H9 (cell line): Measurements from ENCODE around the gene RALGAPB. TPM values are rescaled to one million over a fixed set of nuclear protein-coding genes. Genes with fewer than 3 reads are reported as not detected.

Experiments
- DNase-seq: peaks from one replicate; pipeline ENCODE4 v3.0.0-alpha.2; 2017
- H2AFZ ChIP-seq: one replicate; pipeline ENCODE4 v1.6.1; 2013; ENCODE audit warnings: mild to moderate bottlenecking, low read length, control low read depth, moderate library complexity
- H2AK5ac ChIP-seq: 2 replicates; pipeline ENCODE4 v1.6.1; 2013; ENCODE audit warnings: low read length, control low read depth, mixed read lengths; ENCODE audit not compliant: insufficient read length
- H2BK120ac ChIP-seq: one replicate; pipeline ENCODE4 v1.6.1; 2013; ENCODE audit warnings: low read depth, mild to moderate bottlenecking, low read length, control low read depth, inconsistent platforms; ENCODE audit not compliant: poor library complexity, severe bottlenecking
- H2BK12ac ChIP-seq: 2 replicates; pipeline ENCODE4 v1.6.1; 2013; ENCODE audit warnings: low read length, control low read depth, mixed read lengths, low read depth; ENCODE audit not compliant: insufficient read length
- H2BK15ac ChIP-seq: 2 replicates; pipeline ENCODE4 v1.6.1; 2013; ENCODE audit warnings: low read depth, low read length, control low read depth
- H2BK20ac ChIP-seq: one replicate; pipeline ENCODE4 v1.6.1; 2013; ENCODE audit warnings: low read depth, mild to moderate bottlenecking, low read length, control low read depth, inconsistent platforms; ENCODE audit not compliant: poor library complexity, severe bottlenecking
- H2BK5ac ChIP-seq: 2 replicates; pipeline ENCODE4 v1.6.1; 2013; ENCODE audit warnings: low read length, control low read depth, mixed read lengths; ENCODE audit not compliant: insufficient read length
- H3K14ac ChIP-seq: 2 replicates; pipeline ENCODE4 v1.6.1; 2013; ENCODE audit warnings: low read length, control low read depth; ENCODE audit not compliant: insufficient read depth
- H3K18ac ChIP-seq: 2 replicates; pipeline ENCODE4 v1.6.1; 2013; ENCODE audit warnings: low read depth, mild to moderate bottlenecking, mixed read lengths, low read length, control low read depth; ENCODE audit not compliant: insufficient read length
- H3K23ac ChIP-seq: 2 replicates; pipeline ENCODE4 v1.6.1; 2013; ENCODE audit warnings: low read length, control low read depth, mixed read lengths, low read depth; ENCODE audit not compliant: insufficient read length
- H3K23me2 ChIP-seq: 2 replicates; pipeline ENCODE4 v1.6.1; 2013; ENCODE audit warnings: low read depth, mild to moderate bottlenecking, mixed read lengths, low read length, control low read depth; ENCODE audit not compliant: insufficient read length, poor library complexity, severe bottlenecking
- H3K27ac ChIP-seq: 2 replicates; pipeline ENCODE4 v1.5.1; 2013; ENCODE audit warnings: low read length, control low read depth, mixed read lengths, low read depth; ENCODE audit not compliant: insufficient read length
- H3K27me3 ChIP-seq: 2 replicates; pipeline ENCODE4 v1.6.1; 2013; ENCODE audit warnings: low read length, control low read depth, inconsistent platforms; ENCODE audit not compliant: insufficient read depth
- H3K4ac ChIP-seq: 2 replicates; pipeline ENCODE4 v1.6.1; 2013; ENCODE audit warnings: low read depth, mild to moderate bottlenecking, control low read depth, inconsistent platforms, low read length, moderate library complexity
- H3K4me1 ChIP-seq: 2 replicates; pipeline ENCODE4 v1.6.1; 2013; ENCODE audit warnings: low read length, control low read depth, inconsistent platforms; ENCODE audit not compliant: insufficient read depth
- H3K4me2 ChIP-seq: 2 replicates; pipeline ENCODE4 v1.6.1; 2013; ENCODE audit warnings: low read length, control low read depth, mixed read lengths; ENCODE audit not compliant: insufficient read length, insufficient read depth
- H3K56ac ChIP-seq: 2 replicates; pipeline ENCODE4 v1.6.1; 2013; ENCODE audit warnings: low read depth, mild to moderate bottlenecking, mixed read lengths, low read length, control low read depth; ENCODE audit not compliant: insufficient read length
- H3K79me1 ChIP-seq: 2 replicates; pipeline ENCODE4 v1.6.1; 2013; ENCODE audit warnings: low read depth, mild to moderate bottlenecking, moderate library complexity, low read length, control low read depth, inconsistent platforms; ENCODE audit not compliant: insufficient read depth, poor library complexity, severe bottlenecking
- H3K79me2 ChIP-seq: 2 replicates; pipeline ENCODE4 v1.6.1; 2013; ENCODE audit warnings: low read length, control low read depth, inconsistent platforms; ENCODE audit not compliant: insufficient read depth
- H3K9ac ChIP-seq: 2 replicates; pipeline ENCODE4 v1.6.1; 2013; ENCODE audit warnings: low read length, control low read depth, mixed read lengths; ENCODE audit not compliant: insufficient read length; ENCODE audit errors: extremely low read depth
- H3K9me3 ChIP-seq: one replicate; pipeline ENCODE4 v1.6.1; 2013; ENCODE audit warnings: low read depth, low read length, inconsistent platforms; ENCODE audit not compliant: control insufficient read depth
- H3T11ph ChIP-seq: one replicate; pipeline ENCODE4 v1.6.1; 2013; ENCODE audit warnings: mild to moderate bottlenecking, low read length, control low read depth, inconsistent platforms
- H4K20me1 ChIP-seq: one replicate; pipeline ENCODE4 v1.6.1; 2013; ENCODE audit not compliant: control insufficient read depth, insufficient read length, insufficient read depth
- H4K5ac ChIP-seq: 2 replicates; pipeline ENCODE4 v1.6.1; 2013; ENCODE audit warnings: low read depth, mild to moderate bottlenecking, mixed read lengths, low read length, control low read depth; ENCODE audit not compliant: insufficient read length
- H4K8ac ChIP-seq: replicated peaks from 2 replicates; pipeline ENCODE4 v1.6.1; 2013; ENCODE audit warnings: low read length, control low read depth, mixed read lengths, low read depth; ENCODE audit not compliant: insufficient read length
- H4K91ac ChIP-seq: 2 replicates; pipeline ENCODE4 v1.6.1; 2013; ENCODE audit warnings: low read depth, mild to moderate bottlenecking, moderate library complexity, mixed read lengths, low read length, control low read depth; ENCODE audit not compliant: insufficient read length
- H3K27ac Mint-ChIP-seq, 3 experiments: 2 replicates in 2 of 3; 3 replicates in 1 of 3; pipeline ENCODE4 v1.8.0; 2020 to 2021; ENCODE audit warnings: mixed read lengths in 3 of 3, mild to moderate bottlenecking in 1 of 3, moderate library complexity in 1 of 3
- H3K27me3 Mint-ChIP-seq: 2 replicates; pipeline ENCODE4 v1.8.0; 2021; ENCODE audit warnings: low read depth, mild to moderate bottlenecking, moderate library complexity, mixed read lengths
- H3K36me3 Mint-ChIP-seq, 3 experiments: 2 replicates in 2 of 3; 3 replicates in 1 of 3; pipeline ENCODE4 v1.8.0; 2020 to 2021; ENCODE audit warnings: low read depth in 3 of 3, mixed read lengths in 3 of 3; ENCODE audit not compliant: insufficient read depth in 1 of 3
- H3K4me1 Mint-ChIP-seq, 2 experiments: 2 replicates each; pipeline ENCODE4 v1.8.0; 2020; ENCODE audit warnings: mixed read lengths in 2 of 2
- H3K4me3 Mint-ChIP-seq, 2 experiments: 2 replicates in 1 of 2; 3 replicates in 1 of 2; pipeline ENCODE4 v1.8.0; 2020 to 2021; ENCODE audit warnings: mild to moderate bottlenecking in 2 of 2, mixed read lengths in 2 of 2, moderate library complexity in 1 of 2
- H3K9me3 Mint-ChIP-seq, 2 experiments: 2 replicates in 1 of 2; 3 replicates in 1 of 2; pipeline ENCODE4 v1.8.0; 2020; ENCODE audit warnings: mild to moderate bottlenecking in 2 of 2, mixed read lengths in 2 of 2, moderate library complexity in 1 of 2
- CTCF ChIP-seq: fragments of 200-600 bp; sonication (generic); conservative IDR thresholded peaks from 3 replicates; pipeline ENCODE4 v1.8.0; 2021; ENCODE audit warnings: antibody characterized with exemption, mild to moderate bottlenecking
- WGBS: extraction: QIAGEN DNeasy Blood & Tissue Kit; methylation state at CpG from one replicate; pipeline ENCODE4 v1.1.7; 2013; ENCODE audit warnings: missing lambda C conversion rate, low lambda C conversion rate, mixed read lengths; ENCODE audit not compliant: insufficient read length; ENCODE audit errors: extremely low coverage; 5-methylcytosine and 5-hydroxymethylcytosine counted together
- total RNA-seq: library from RNA; stranded (reverse); gene quantifications from 2 replicates; pipeline ENCODE4 v1.2.1, GENCODE V29; 2021

The RALGAPB gene
- total RNA-seq, 1 experiment from 2014 or later = 28.5 TPM

DNA sequence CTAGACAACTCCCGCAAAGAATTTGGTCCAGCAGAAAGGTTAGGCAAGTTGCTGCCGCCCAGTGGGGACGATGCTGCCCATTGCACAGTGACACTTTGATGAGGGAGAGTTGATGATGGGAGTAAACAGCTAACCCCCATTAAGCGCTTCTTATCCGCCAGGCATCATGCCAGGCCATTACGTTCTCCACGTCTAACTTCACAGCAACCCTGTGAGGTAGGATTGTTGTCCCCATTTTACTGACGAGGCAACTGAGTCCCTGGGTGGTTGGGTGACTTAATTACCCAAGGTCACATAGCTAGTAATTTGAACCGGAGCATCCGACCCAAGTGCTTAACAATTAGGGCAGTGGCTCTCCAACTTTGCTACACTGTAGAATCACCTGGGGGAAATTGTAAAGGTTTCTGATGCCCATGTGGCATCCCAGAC lies 738 bp downstream of the RALGAPB start:
- H2BK12ac ChIP-seq = no peak overlapping the region
- Mint-ChIP-seq H3K9me3 (no peaks in the 10 kb centered on the region), H3K4me1 (peaks cover 19 to 21% of the 10 kb centered on the region in 2 experiments), H3K27me3 (peaks cover 3% of the 10 kb centered on the region; the same call in 1 of the 2 replicates), H3K36me3 (peaks cover 0 to 9% (median 0%) of the 10 kb centered on the region in 3 experiments; a peak in 2 of 7 replicates), H3K27ac (peak overlapping the region; percentile 78 to 94 (median 93)), H3K4me3 (peak overlapping the region; percentile 93 to 95)
- peaks cover 13% of the 10 kb centered on the region for H3K79me1 ChIP-seq
- no peak overlapping the region for H3K18ac ChIP-seq
- H3K56ac ChIP-seq = no peak overlapping the region
- H4K91ac ChIP-seq = no peak overlapping the region
- H4K8ac ChIP-seq = no peak overlapping the region
- no peak overlapping the region for H2BK120ac ChIP-seq
- no peak overlapping the region for H3K4ac ChIP-seq
- H4K20me1 ChIP-seq = no peaks in the 10 kb centered on the region
- H3K23ac ChIP-seq = no peak overlapping the region
- H3K27me3 ChIP-seq = no peaks in the 10 kb centered on the region
- H2BK5ac ChIP-seq = no peak overlapping the region
- no peak overlapping the region for H3K14ac ChIP-seq
- H2AK5ac ChIP-seq = no peak overlapping the region
- no peak for DNase-seq
- no peak overlapping the region for H4K5ac ChIP-seq
- H3K79me2 ChIP-seq = peaks cover 22% of the 10 kb centered on the region; the same call in 1 of the 2 replicates
- peak overlapping the region; percentile 53 for H3K4me2 ChIP-seq
- peaks cover 6% of the 10 kb centered on the region for H3K23me2 ChIP-seq
- no peak overlapping the region for H2BK15ac ChIP-seq
- no peak overlapping the region for H2AFZ ChIP-seq
- no peaks in the 10 kb centered on the region for H3K4me1 ChIP-seq
- no peak overlapping the region for H2BK20ac ChIP-seq
- peak; percentile 6; the same call in 1 of the 3 replicates for TF ChIP-seq CTCF
- H3K27ac ChIP-seq = no peak overlapping the region
- peak overlapping the region; percentile 3 for H3K9ac ChIP-seq
- H3K9me3 ChIP-seq = no peaks in the 10 kb centered on the region
- H3T11ph ChIP-seq = no peak overlapping the region
- WGBS = no CpG with 5 or more reads among the region's 10 CpGs
